Stimulated activated CD8-positive, alpha-beta memory T cell treated with anti-CD3 and anti-CD28 coated beads, Interleukin-7, amount 100 ng/mL, for 4 hours (primary cell): ENCODE data around the gene SFXN5.

ENCODE experiments used
- DNase-seq, 2 donors: peaks; one replicate each; pipeline ENCODE4 v3.0.0-alpha.2; 2020; ENCODE audit warnings: low read depth in 2 of 2

SFXN5 gene

GRCh38 chr2:72956050-72956395, 115.5 kb downstream of the SFXN5 start:
- DNase-seq: no peak

- no peak for DNase-seq
Measured at GRCh38 chr2:72955228-72956049, 116.1 kb downstream of the SFXN5 start.

- DNase-seq: no peak
Measured at GRCh38 chr2:72954376-72955227, 116.9 kb downstream of the SFXN5 start.

GRCh38 chr2:72953976-72954375, 117.5 kb downstream of the SFXN5 start:
- no peak for DNase-seq

GRCh38 chr2:72953528-72953927, 118.0 kb downstream of the SFXN5 start:
- no peak for DNase-seq

- no peak for DNase-seq
Measured at GRCh38 chr2:72952961-72953360, 118.6 kb downstream of the SFXN5 start.

GRCh38 chr2:72952110-72952823, 119.2 kb downstream of the SFXN5 start:
- no peak for DNase-seq

GRCh38 chr2:72951303-72952095, 120.0 kb downstream of the SFXN5 start:
- no peak for DNase-seq

- DNase-seq: no peak
Measured at GRCh38 chr2:72950558-72951255, 120.8 kb downstream of the SFXN5 start.

- no peak for DNase-seq
Measured at GRCh38 chr2:72949642-72950041, 121.9 kb downstream of the SFXN5 start.

GRCh38 chr2:72949045-72949444, 122.5 kb downstream of the SFXN5 start:
- DNase-seq: no peak

- no peak for DNase-seq
Measured at GRCh38 chr2:72947952-72948830, 123.3 kb downstream of the SFXN5 start.

- DNase-seq: no peak
Measured at GRCh38 chr2:72946466-72946865, 125.0 kb downstream of the SFXN5 start.

GRCh38 chr2:72945450-72946019, 126.0 kb downstream of the SFXN5 start:
- no peak for DNase-seq

GRCh38 chr2:72944804-72945449, 126.6 kb downstream of the SFXN5 start:
- no peak for DNase-seq

GRCh38 chr2:72943540-72944395, 127.7 kb downstream of the SFXN5 start:
- DNase-seq: no peak

GRCh38 chr2:72942881-72943418, 128.6 kb downstream of the SFXN5 start:
- no peak for DNase-seq

GRCh38 chr2:72942293-72942692, 129.2 kb downstream of the SFXN5 start:
- DNase-seq: no peak
